H1 (cell line): ENCODE measurements around the gene LRP2BP.

Experiments
- ATF2 ChIP-seq: IDR thresholded peaks from 2 replicates; pipeline ENCODE4 v1.6.1; 2012; ENCODE audit warnings: low read length, inconsistent platforms
- CTCF ChIP-seq, 3 experiments: IDR thresholded peaks; 1 replicate in 2 of 3; 2 replicates in 1 of 3; pipeline versions ENCODE4 v1.5.1 to v1.6.1; 2011; ENCODE audit warnings: low read length in 3 of 3, mild to moderate bottlenecking in 3 of 3, inconsistent platforms in 2 of 3, low read depth in 1 of 3, moderate library complexity in 1 of 3; ENCODE audit not compliant: insufficient read depth in 1 of 3; ENCODE audit errors: control extremely low read depth in 1 of 3
- EP300 ChIP-seq, 2 experiments: IDR thresholded peaks; 1 replicate in 1 of 2; 2 replicates in 1 of 2; pipeline ENCODE4 v1.6.1; 2011 to 2012; ENCODE audit warnings: low read depth in 2 of 2, low read length in 2 of 2, mild to moderate bottlenecking in 2 of 2, borderline replicate concordance in 1 of 2, inconsistent platforms in 1 of 2, moderate library complexity in 1 of 2
- HDAC2 ChIP-seq, 2 experiments: fragments of 300-600 bp in 1 of 2; sonication (generic) in 1 of 2; IDR thresholded peaks; 2 replicates each; pipeline ENCODE4 v1.6.1; 2011 to 2012; ENCODE audit warnings: low read depth in 2 of 2, low read length in 2 of 2, mild to moderate bottlenecking in 2 of 2, moderate library complexity in 2 of 2, borderline replicate concordance in 1 of 2, inconsistent platforms in 1 of 2
- JUN ChIP-seq: IDR thresholded peaks from 2 replicates; pipeline ENCODE4 v1.6.1; 2011; ENCODE audit warnings: low read depth, mild to moderate bottlenecking, improper control_type of control experiment, low read length
- JUND ChIP-seq: IDR thresholded peaks from 2 replicates; pipeline ENCODE4 v1.6.1; 2011; ENCODE audit warnings: mild to moderate bottlenecking, improper control_type of control experiment, low read length
- MAFK ChIP-seq: IDR thresholded peaks from 2 replicates; pipeline ENCODE4 v1.6.1; 2012; ENCODE audit warnings: low read depth, mild to moderate bottlenecking, improper control_type of control experiment, low read length
- POLR2A ChIP-seq, 2 experiments: IDR thresholded peaks; 1 replicate in 1 of 2; 2 replicates in 1 of 2; pipeline ENCODE4 v1.6.1; 2011; ENCODE audit warnings: low read depth in 2 of 2, low read length in 2 of 2, mild to moderate bottlenecking in 2 of 2; ENCODE audit errors: control extremely low read depth in 1 of 2
- RAD21 ChIP-seq, 2 experiments: IDR thresholded peaks in 1 of 2; conservative IDR thresholded peaks in 1 of 2; 2 replicates each; pipeline ENCODE4 v1.6.1; 2011; ENCODE audit warnings: low read depth in 2 of 2, low read length in 2 of 2, improper control_type of control experiment in 1 of 2, inconsistent platforms in 1 of 2, mild to moderate bottlenecking in 1 of 2, moderate library complexity in 1 of 2
- RFX5 ChIP-seq: IDR thresholded peaks from 2 replicates; pipeline ENCODE4 v1.6.1; 2011; ENCODE audit warnings: low read depth, low read length, improper control_type of control experiment, borderline replicate concordance
- USF2 ChIP-seq: IDR thresholded peaks from 2 replicates; pipeline ENCODE4 v1.6.1; 2011; ENCODE audit warnings: low read length, improper control_type of control experiment

GRCh38 chr4:185335579-185335978, 60.1 kb downstream of the LRP2BP start:
- TF ChIP-seq HDAC2 (IDR thresholded peaks at IDR 0.05; ENCODE audit: borderline replicate concordance in 1 of 2, low read depth in 2 of 2, low read length in 2 of 2) (no peak), JUN (no peak), MAFK (no peak), EP300 (IDR thresholded peaks at IDR 0.05; ENCODE audit: borderline replicate concordance in 1 of 2, low read depth in 2 of 2, low read length in 2 of 2) (no peak), CTCF (IDR thresholded peaks at IDR 0.05; ENCODE audit: control extremely low read depth in 1 of 3, insufficient read depth in 1 of 3, low read depth in 1 of 3, low read length in 3 of 3) (no peak), RAD21 (IDR thresholded peaks at IDR 0.05 in 1 of 2, conservative IDR thresholded peaks at IDR 0.05 in 1 of 2; ENCODE audit: low read depth in 2 of 2, low read length in 2 of 2) (no peak), RFX5 (no peak), POLR2A (IDR thresholded peaks at IDR 0.05; ENCODE audit: control extremely low read depth in 1 of 2, low read depth in 2 of 2, low read length in 2 of 2) (no peak), JUND (no peak), ATF2 (no peak), USF2 (no peak)
